RWPE2 (cell line): ENCODE measurements around the gene ZNF280C.

Experiments
- ATAC-seq: fragments of 200-7000 bp; cut with Tn5 transposase; 3 replicates; pipeline ENCODE4 v1.9.1; 2021; ENCODE audit warnings: low read depth
- DNase-seq: peaks from one replicate; pipeline ENCODE4 v3.0.0-alpha.2; 2020; ENCODE audit warnings: low spot score
- H3K27ac ChIP-seq: fragments of 450-650 bp; 2 replicates; pipeline ENCODE4 v1.5.1; 2017; ENCODE audit warnings: mild to moderate bottlenecking; ENCODE audit not compliant: poor library complexity, severe bottlenecking
- H3K27me3 ChIP-seq: fragments of 250-450 bp; sonication (Bioruptor Pico); 2 replicates; pipeline ENCODE4 v1.5.1; 2021; ENCODE audit warnings: mild to moderate bottlenecking, moderate library complexity; ENCODE audit not compliant: insufficient read depth, poor library complexity, severe bottlenecking
- H3K36me3 ChIP-seq: fragments of 250-450 bp; sonication (Bioruptor Pico); 2 replicates; pipeline ENCODE4 v1.5.1; 2020; ENCODE audit warnings: low read depth, mild to moderate bottlenecking, moderate library complexity
- H3K4me1 ChIP-seq: fragments of 250-450 bp; sonication (Bioruptor Pico); 2 replicates; pipeline ENCODE4 v1.5.1; 2021; ENCODE audit warnings: mild to moderate bottlenecking, moderate library complexity; ENCODE audit not compliant: insufficient read depth, poor library complexity, severe bottlenecking
- H3K4me3 ChIP-seq: fragments of 250-450 bp; sonication (Bioruptor Pico); 2 replicates; pipeline ENCODE4 v1.5.1; 2021; ENCODE audit warnings: mild to moderate bottlenecking, moderate library complexity; ENCODE audit not compliant: severe bottlenecking
- H3K9me3 ChIP-seq: fragments of 250-450 bp; sonication (Bioruptor Pico); 2 replicates; pipeline ENCODE4 v1.5.1; 2021; ENCODE audit warnings: mild to moderate bottlenecking, moderate library complexity; ENCODE audit not compliant: severe bottlenecking
- TF ChIP-seq, protein P1 (sequence below): fragments of 450-650 bp; IDR thresholded peaks from one replicate; pipeline ENCODE4 v1.5.1; 2017; ENCODE audit warnings: mild to moderate bottlenecking, moderate library complexity; ENCODE audit not compliant: poor library complexity, severe bottlenecking

ZNF280C gene, protein sequence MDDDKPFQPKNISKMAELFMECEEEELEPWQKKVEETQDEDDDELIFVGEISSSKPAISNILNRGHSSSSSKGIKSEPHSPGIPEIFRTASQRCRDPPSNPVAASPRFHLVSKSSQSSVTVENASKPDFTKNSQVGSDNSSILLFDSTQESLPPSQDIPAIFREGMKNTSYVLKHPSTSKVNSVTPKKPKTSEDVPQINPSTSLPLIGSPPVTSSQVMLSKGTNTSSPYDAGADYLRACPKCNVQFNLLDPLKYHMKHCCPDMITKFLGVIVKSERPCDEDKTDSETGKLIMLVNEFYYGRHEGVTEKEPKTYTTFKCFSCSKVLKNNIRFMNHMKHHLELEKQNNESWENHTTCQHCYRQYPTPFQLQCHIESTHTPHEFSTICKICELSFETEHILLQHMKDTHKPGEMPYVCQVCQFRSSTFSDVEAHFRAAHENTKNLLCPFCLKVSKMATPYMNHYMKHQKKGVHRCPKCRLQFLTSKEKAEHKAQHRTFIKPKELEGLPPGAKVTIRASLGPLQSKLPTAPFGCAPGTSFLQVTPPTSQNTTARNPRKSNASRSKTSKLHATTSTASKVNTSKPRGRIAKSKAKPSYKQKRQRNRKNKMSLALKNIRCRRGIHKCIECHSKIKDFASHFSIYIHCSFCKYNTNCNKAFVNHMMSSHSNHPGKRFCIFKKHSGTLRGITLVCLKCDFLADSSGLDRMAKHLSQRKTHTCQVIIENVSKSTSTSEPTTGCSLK

DNA sequence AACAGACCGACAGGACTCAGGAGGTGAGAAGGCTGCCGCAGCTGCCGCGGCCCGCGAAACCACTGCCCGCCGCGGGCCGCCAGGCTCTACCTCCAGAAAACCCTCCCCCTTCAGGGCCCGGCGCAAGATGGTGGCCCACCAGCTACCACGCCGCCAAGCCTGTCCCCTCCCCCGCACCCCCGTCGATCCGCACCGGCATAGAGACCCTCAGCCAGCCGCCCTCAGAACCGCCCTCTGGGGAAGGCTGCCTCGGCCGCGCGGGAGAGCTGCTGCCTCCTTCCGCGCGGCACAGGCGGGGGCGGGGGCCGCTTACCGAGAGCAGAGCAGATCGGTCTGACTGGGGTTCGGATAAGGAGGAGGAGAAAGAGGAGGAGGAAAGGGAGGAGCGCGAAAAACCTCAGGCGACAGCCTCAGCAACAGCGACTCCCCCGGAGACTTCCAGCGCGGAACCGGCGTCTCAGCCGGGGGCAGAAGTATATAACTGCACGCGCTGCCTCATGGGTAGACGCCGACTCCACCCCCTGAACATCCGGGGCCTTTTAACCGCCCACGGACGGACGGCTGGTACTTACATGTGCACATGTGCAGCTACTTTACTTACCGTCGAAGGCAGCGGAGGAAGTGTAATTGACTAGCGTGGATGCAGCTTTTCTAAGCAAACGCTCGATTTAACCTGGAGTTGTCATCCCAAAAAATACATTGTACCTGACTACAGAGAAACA, at the start of gene ZNF280C:
Gene ZNF280C, minus strand, starts transcription at position 451 of the 722 bp plus-strand sequence. CDS start 8,450 bp downstream, outside the sequence.
- ATAC-seq = peak; percentile 94

DNA sequence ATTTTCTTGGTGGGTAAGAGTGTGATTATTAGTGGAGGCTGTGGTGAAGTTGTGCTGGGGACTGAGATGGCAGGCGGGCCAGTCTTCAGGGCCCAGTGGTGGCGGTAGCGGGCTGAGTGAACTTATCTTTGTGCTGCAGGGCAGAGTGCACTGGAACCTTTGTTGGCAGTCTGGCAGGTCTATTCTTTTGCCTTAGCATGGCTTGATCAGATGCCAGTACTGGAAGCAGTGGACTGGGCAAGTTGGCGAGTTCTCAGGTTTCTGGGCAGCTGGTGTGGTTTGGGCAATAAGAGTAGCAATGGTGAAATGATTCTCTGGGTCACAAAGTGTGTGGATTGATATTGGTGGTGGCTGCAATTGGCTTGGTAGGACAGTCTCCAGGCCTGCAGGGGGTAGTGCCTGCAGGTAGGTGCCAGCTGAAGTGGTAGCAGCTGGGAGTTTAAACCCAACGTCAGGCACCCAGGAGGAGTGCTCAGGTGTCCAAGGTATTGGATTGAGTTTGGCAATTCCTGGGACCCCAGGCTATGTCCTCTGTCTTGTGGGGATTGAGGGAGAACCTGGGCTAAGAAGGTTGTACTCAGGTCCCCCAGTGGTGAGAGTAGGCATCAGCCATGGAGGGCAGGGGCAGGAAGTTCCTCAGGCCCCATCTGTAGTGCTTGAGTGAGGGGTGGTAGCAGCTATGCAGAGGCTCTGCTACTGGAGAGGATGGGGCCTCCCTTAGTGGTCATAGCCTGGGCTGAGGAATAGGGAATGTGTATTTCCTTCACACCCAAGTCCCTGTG, 36.1 kb upstream of the ZNF280C start:
- no peaks in the 10 kb centered on the region for H3K36me3 ChIP-seq
- no peak overlapping the region for H3K27ac ChIP-seq
- no peak for ATAC-seq
- no peak for DNase-seq
- H3K4me1 ChIP-seq = no peaks in the 10 kb centered on the region
- TF ChIP-seq, protein P1, sequence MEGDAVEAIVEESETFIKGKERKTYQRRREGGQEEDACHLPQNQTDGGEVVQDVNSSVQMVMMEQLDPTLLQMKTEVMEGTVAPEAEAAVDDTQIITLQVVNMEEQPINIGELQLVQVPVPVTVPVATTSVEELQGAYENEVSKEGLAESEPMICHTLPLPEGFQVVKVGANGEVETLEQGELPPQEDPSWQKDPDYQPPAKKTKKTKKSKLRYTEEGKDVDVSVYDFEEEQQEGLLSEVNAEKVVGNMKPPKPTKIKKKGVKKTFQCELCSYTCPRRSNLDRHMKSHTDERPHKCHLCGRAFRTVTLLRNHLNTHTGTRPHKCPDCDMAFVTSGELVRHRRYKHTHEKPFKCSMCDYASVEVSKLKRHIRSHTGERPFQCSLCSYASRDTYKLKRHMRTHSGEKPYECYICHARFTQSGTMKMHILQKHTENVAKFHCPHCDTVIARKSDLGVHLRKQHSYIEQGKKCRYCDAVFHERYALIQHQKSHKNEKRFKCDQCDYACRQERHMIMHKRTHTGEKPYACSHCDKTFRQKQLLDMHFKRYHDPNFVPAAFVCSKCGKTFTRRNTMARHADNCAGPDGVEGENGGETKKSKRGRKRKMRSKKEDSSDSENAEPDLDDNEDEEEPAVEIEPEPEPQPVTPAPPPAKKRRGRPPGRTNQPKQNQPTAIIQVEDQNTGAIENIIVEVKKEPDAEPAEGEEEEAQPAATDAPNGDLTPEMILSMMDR = no peak
- no peaks in the 10 kb centered on the region for H3K9me3 ChIP-seq
- H3K4me3 ChIP-seq = no peak overlapping the region
- no peaks in the 10 kb centered on the region for H3K27me3 ChIP-seq

More for the DNA sequence above, at the start of gene ZNF280C:
- Histone ChIP-seq H3K4me1 (no peaks in the 10 kb centered on the region), H3K9me3 (no peaks in the 10 kb centered on the region), H3K4me3 (peak within 1 kb of the TSS; percentile 67), H3K27ac (peak within 1 kb of the TSS; percentile 51), H3K36me3 (no peaks in the 10 kb centered on the region), H3K27me3 (no peaks in the 10 kb centered on the region)
- TF ChIP-seq, protein P1 = peak; percentile 17
- DNase-seq = peak; percentile 79

DNA sequence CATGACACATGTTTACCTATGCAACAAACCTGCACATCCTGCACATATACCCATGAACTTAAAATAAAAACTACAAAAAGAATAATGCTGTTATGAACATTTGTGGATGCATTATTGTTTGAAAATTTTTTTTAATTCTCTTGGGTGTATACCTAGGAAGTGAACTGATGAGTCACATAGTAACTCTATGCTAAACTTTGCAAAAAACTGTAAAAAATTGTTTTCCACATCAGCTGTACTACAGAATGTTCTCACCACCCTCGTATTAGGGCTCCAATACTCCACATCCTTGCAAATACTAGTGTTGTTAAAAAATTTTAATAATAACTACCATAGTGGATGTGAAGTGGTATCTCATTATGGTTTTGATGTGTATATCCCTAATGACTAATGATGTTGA, 33.3 kb upstream of the ZNF280C start:
- TF ChIP-seq, protein P1 = no peak
- H3K4me1 ChIP-seq = no peaks in the 10 kb centered on the region
- no peaks in the 10 kb centered on the region for H3K27me3 ChIP-seq
- no peak for ATAC-seq
- no peak overlapping the region for H3K4me3 ChIP-seq
- no peaks in the 10 kb centered on the region for H3K9me3 ChIP-seq
- H3K36me3 ChIP-seq = no peaks in the 10 kb centered on the region
- DNase-seq = no peak
- H3K27ac ChIP-seq = no peak overlapping the region

DNA sequence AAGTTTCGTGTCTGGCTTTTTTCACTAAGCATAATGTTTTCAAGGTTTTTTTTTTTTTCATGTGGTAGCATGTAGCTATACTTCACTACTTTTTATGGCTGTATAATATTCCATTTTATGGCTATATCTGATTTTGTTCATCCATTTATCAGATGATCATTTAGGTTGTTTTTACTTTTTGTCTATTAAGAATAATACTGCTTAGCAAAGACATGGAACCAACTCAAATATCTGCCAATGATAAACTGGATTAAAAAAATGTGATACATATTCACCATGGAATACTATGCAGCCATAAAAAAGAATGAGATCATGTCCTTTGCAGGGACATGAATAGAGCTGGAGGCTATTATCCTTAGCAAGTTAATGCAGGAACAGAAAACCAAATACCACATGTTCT, 32.7 kb upstream of the ZNF280C start:
- H3K9me3 ChIP-seq = no peaks in the 10 kb centered on the region
- ATAC-seq (no peak), DNase-seq (no peak)
- no peak overlapping the region for H3K27ac ChIP-seq
- no peaks in the 10 kb centered on the region for H3K4me1 ChIP-seq
- H3K4me3 ChIP-seq = no peak overlapping the region
- no peaks in the 10 kb centered on the region for H3K36me3 ChIP-seq
- no peaks in the 10 kb centered on the region for H3K27me3 ChIP-seq
- TF ChIP-seq, protein P1 = no peak
